Measurements from ENCODE around the gene AP1S1. TPM values are rescaled to one million over a fixed set of nuclear protein-coding genes. Genes with fewer than 3 reads are reported as not detected.
A peak's percentile ranks its signal among the peaks of the same experiment; 100 is the strongest.
"Not testable (repeated sequence)": the region's sequence is repeated elsewhere in the genome, so short reads cannot be mapped to it uniquely, and the experiment has no call there.

The AP1S1 gene
- total and polyA plus RNA-seq, 11 donors, result 9.9 to 41.8 (median 14.3) TPM

DNA sequence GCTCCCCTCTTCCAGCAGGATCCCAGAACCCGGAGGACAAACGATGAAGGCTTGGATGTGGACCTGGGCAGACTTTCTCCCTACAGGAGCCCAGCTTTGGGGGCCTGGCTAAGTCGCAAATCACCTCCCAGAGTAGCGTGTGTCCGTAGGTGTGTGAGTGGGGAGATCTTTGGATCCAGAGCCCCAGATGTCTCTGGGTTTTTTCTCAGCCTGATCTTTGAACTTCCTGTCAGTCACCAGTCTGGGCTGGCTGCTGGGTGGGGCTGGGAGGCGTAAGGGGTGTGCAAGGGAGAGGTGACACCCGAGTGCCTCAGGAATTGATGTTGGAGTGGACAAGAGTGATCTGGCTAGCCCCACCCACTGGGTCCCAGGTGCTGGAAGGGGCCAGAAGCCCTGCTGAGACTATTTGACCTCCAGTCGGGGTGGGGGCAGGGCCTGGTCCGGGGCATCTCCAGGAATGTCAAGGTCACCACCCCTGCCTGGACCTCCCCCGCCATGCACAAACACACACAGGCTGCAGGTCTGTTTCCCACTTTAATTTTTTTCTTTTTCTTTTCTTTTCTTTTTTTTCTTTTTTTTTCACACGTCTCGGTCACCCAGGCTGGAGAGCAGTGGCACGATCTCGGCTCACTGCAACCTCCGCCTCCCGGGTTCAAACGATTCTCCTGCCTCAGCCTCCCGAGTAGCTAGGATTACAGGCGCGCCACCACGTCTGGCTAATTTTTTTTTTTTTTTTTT lies 46.8 kb downstream of the AP1S1 start, which contains the start of gene MOGAT3:
TSS of gene MOGAT3 (minus strand) at position 175 of the 738 bp plus-strand sequence. CDS start 182 bp downstream, outside the sequence.
- 27 to 39% (median 36%) methylated on average over 21 of the region's 21 CpGs for WGBS, 4 donors
- ATAC-seq (no peak), DNase-seq (no peak)
- intact Hi-C loops (cut with DNase I), result loop anchor here in 1 of 10 donors (5.0 kb wide), 1 partner anchor 76 kb away; no protein-coding TSS in a partner anchor
- no peak for TF ChIP-seq POLR2A (IDR thresholded peaks at IDR 0.05)
- TF ChIP-seq, protein P1, sequence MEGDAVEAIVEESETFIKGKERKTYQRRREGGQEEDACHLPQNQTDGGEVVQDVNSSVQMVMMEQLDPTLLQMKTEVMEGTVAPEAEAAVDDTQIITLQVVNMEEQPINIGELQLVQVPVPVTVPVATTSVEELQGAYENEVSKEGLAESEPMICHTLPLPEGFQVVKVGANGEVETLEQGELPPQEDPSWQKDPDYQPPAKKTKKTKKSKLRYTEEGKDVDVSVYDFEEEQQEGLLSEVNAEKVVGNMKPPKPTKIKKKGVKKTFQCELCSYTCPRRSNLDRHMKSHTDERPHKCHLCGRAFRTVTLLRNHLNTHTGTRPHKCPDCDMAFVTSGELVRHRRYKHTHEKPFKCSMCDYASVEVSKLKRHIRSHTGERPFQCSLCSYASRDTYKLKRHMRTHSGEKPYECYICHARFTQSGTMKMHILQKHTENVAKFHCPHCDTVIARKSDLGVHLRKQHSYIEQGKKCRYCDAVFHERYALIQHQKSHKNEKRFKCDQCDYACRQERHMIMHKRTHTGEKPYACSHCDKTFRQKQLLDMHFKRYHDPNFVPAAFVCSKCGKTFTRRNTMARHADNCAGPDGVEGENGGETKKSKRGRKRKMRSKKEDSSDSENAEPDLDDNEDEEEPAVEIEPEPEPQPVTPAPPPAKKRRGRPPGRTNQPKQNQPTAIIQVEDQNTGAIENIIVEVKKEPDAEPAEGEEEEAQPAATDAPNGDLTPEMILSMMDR (IDR thresholded peaks at IDR 0.05), result no peak
- peaks cover 0 to 3% (median 0%) of the 10 kb centered on the region in 9 donors for H3K36me3 ChIP-seq
- H3K27me3 ChIP-seq, result peaks cover 18 to 74% (median 34%) of the 10 kb centered on the region in 9 donors
- no peak within 1 kb of the TSS for H3K27ac ChIP-seq
- peak within 1 kb of the TSS in 7 of 12 donors; percentile 7 to 28 (median 16) for H3K4me3 ChIP-seq
- H3K4me1 ChIP-seq, result peaks cover 0 to 13% (median 8%) of the 10 kb centered on the region in 12 donors
- H3K9me3 ChIP-seq, result no peaks in the 10 kb centered on the region

DNA sequence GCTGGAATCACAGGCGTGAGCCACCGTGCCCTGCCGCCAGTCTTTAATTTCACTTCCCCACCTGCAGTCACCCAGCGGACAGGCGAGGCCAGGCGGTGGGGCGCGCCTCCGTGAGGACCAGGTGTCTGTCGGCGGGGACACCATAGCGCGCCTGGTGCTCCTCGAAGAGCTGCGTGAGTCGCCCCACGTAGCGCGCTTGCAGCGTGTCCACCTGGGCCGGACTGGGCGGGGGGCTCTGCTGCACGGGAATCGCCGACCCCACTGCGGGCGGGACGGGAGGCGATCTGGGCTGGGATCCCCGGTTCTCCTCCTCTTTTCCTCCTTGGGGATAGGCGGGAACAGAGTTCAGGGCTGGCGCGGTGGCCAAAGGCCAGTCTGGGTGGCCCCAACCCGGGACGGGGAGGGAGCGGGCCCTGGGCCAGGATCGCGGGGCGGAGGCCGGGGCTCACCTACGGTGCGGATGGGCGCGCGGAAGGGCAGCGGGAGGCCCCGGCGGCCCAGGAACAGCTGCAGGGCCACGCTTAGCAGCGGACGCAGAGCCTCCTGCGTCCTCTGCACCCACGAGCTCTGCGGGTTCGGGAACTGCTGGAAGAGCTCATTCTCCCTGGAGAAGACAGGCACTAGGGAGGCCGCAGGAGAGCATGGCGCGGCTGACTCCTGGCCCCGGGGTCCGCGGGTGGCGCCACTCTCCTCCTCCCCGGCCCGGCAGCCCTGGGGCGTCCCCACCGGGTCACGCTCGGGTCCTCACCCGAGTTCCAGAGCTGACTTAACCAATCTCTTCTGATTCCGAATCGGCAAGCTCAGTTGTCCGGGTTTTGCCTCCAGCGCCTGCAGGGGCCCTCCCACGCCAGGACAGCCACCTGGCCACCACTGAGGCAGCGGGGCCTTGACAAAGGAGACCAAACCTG lies 47.7 kb downstream of the AP1S1 start:
- DNase-seq, result no peak
- Histone ChIP-seq H3K4me3 (peak overlapping the region in 7 of 12 donors; percentile 7 to 28 (median 16)), H3K27ac (no peak overlapping the region), H3K9me3 (no peaks in the 10 kb centered on the region), H3K36me3 (peaks cover 0 to 12% (median 0%) of the 10 kb centered on the region in 9 donors), H3K27me3 (peaks cover 16 to 65% (median 34%) of the 10 kb centered on the region in 9 donors), H3K4me1 (peaks cover 0 to 13% (median 8%) of the 10 kb centered on the region in 12 donors)
- 8 to 12% (median 9%) methylated on average over 40 to 75 of the region's 75 CpGs for WGBS, 4 donors
- peak in 1 of 4 donors; percentile 40 for ATAC-seq
- TF ChIP-seq, protein P1 (IDR thresholded peaks at IDR 0.05), result no peak
- no peak for TF ChIP-seq POLR2A (IDR thresholded peaks at IDR 0.05)
- intact Hi-C loops (cut with DNase I), result loop anchor here in 1 of 10 donors (5.0 kb wide), 1 partner anchor 75 kb away; no protein-coding TSS in a partner anchor

DNA sequence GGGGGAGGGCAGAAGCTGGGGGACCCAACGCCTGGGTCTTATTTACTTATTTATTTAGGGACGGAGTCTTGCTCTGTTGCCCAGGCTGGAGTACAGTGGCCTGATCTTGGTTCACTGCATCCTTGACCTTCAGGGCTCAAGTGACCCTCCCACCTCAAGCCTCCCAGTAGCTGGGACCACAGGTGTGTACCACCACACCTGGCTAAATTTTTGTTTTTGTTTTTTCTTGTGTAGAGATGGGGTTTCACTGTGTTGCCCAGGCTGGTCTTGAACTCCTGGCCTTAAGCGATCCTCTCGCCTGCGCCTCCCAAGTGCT lies 48.3 kb downstream of the AP1S1 start:
- Histone ChIP-seq H3K36me3 (peaks cover 0 to 17% (median 2%) of the 10 kb centered on the region in 9 donors), H3K4me1 (peaks cover 0 to 13% (median 8%) of the 10 kb centered on the region in 12 donors), H3K27ac (no peak overlapping the region), H3K27me3 (peaks cover 16 to 61% (median 34%) of the 10 kb centered on the region in 9 donors), H3K4me3 (no peak overlapping the region), H3K9me3 (no peaks in the 10 kb centered on the region)
- no peak for TF ChIP-seq POLR2A (IDR thresholded peaks at IDR 0.05)
- TF ChIP-seq, protein P1 (IDR thresholded peaks at IDR 0.05), result no peak
- WGBS, 4 donors, result 78 to 89% (median 85%) methylated on average over 5 of the region's 5 CpGs
- DNase-seq, result no peak
- intact Hi-C loops (cut with DNase I), result loop anchor here in 1 of 10 donors (5.0 kb wide), 1 partner anchor 75 kb away; no protein-coding TSS in a partner anchor
- ATAC-seq, result no peak

DNA sequence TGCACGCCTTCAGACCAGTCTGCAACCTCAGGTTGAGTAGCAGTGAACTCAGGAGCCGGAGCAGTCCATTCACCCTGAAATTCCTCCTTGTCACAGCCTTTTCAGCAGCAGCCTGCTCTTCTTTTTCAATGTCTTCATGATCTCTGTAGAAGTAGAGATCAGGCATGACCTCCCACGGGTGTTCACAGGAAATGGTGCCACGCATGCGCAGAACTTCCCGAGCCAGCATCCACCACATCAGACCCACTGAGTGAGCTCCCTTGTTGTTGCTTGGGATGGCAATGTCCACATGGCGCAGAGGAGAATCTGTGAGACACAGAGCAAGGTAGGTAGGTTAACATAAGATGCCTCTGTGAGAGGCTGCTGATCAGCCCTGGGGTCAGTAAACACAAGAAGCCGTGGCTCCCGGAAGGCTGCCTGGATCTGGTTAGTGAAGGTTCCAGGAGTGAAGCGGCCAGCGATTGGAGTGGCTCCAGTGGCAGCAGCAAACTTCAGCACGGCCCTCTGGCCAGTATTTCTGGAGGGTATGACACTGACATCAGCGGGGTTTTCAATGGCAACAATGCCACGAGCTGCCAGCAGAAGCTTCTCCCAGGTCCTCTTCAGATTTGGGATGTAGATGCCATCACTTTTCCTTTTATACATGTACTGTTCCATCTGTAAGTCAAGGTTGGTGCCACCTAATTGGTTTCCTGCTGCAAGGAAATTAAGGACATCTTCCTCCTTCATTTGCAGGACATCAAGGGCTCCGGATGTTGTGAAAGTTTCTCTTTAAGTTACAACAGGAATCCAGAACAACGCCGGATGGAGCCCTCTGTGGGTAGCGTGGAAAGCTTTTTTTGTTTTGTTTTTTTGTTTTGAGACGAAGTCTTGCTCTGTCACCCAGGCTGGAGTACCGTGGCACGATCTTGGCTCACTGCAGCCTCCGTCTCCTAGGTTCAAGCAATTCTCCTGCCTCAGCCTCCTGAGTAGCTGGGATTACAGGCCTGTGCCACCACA lies 49.8 kb downstream of the AP1S1 start:
- peaks cover 0 to 13% (median 8%) of the 10 kb centered on the region in 12 donors for H3K4me1 ChIP-seq
- H3K27me3 ChIP-seq, result peaks cover 16 to 47% (median 32%) of the 10 kb centered on the region in 9 donors
- H3K4me3 ChIP-seq, result peak overlapping the region in 1 of 12 donors; percentile 8
- H3K9me3 ChIP-seq, DNase-seq, ATAC-seq, H3K27ac ChIP-seq: not testable (repeated sequence)
- peaks cover 0 to 32% (median 15%) of the 10 kb centered on the region in 9 donors for H3K36me3 ChIP-seq
- 57 to 65% (median 60%) methylated on average over 22 of the region's 22 CpGs for WGBS, 4 donors
- intact Hi-C loops (cut with DNase I), result loop anchor here in 1 of 10 donors (5.0 kb wide), 1 partner anchor 73 kb away; no protein-coding TSS in a partner anchor

Data from heart left ventricle (tissue), 16 donors.